Brain microvascular endothelial cell (primary cell): ENCODE measurements around the gene NUDT21.

ENCODE experiments used
- DNase-seq: peaks from one replicate; pipeline ENCODE4 v3.0.0-alpha.2; 2020
- H3K27ac ChIP-seq: fragments of 250-450 bp; sonication (Bioruptor Pico); 2 replicates; pipeline ENCODE4 v1.5.1; 2020; ENCODE audit warnings: mild to moderate bottlenecking, moderate library complexity
- H3K27me3 ChIP-seq: fragments of 250-450 bp; sonication (Bioruptor Pico); replicated peaks from 2 replicates; pipeline ENCODE4 v1.5.1; 2020; ENCODE audit warnings: mild to moderate bottlenecking
- H3K36me3 ChIP-seq: fragments of 250-450 bp; sonication (Bioruptor Pico); replicated peaks from 2 replicates; pipeline ENCODE4 v1.5.1; 2020; ENCODE audit warnings: mild to moderate bottlenecking
- H3K4me3 ChIP-seq: 2 replicates; pipeline ENCODE4 v1.5.1; 2011; ENCODE audit warnings: low read depth, mild to moderate bottlenecking, control low read depth, low read length, moderate library complexity
- in situ Hi-C: cut with HindIII; loops from 2 replicates; pipeline ENCODE4 v1.10.0; 2017; ENCODE audit warnings: low sequenced_read_pairs, low pct_ligation_motif_present
- TF ChIP-seq, protein P1 (sequence below): IDR thresholded peaks from 2 replicates; pipeline ENCODE4 v1.5.1; 2011; ENCODE audit warnings: low read depth, mild to moderate bottlenecking, moderate library complexity, low read length, control low read depth, inconsistent platforms; ENCODE audit errors: missing control alignments

NUDT21 gene

DNA sequence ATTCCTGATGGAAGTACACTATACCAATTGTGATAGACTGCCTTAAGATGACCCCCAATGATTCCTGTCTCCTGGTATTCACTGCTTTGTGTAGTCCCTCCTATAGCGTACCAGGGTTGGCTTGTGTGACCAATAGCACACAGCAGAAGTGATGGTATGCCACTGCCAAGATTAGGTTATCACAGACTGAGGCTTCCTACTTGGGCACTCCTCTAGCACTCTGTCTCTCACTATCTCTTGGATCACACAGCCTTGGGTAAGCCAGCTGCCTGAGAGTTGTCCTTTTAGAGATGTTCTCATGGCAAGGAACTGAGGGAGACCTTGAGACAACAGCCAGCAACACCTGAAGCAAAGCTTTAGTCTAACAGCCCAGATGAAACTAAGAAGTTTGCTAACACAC, 13.1 kb downstream of the NUDT21 start:
- in situ Hi-C loops = no loop called here
- no peak for DNase-seq
- Histone ChIP-seq H3K36me3 (peaks cover 33% of the 10 kb centered on the region), H3K27ac (no peak overlapping the region), H3K27me3 (no peaks in the 10 kb centered on the region), H3K4me3 (no peak overlapping the region)
- TF ChIP-seq, protein P1, sequence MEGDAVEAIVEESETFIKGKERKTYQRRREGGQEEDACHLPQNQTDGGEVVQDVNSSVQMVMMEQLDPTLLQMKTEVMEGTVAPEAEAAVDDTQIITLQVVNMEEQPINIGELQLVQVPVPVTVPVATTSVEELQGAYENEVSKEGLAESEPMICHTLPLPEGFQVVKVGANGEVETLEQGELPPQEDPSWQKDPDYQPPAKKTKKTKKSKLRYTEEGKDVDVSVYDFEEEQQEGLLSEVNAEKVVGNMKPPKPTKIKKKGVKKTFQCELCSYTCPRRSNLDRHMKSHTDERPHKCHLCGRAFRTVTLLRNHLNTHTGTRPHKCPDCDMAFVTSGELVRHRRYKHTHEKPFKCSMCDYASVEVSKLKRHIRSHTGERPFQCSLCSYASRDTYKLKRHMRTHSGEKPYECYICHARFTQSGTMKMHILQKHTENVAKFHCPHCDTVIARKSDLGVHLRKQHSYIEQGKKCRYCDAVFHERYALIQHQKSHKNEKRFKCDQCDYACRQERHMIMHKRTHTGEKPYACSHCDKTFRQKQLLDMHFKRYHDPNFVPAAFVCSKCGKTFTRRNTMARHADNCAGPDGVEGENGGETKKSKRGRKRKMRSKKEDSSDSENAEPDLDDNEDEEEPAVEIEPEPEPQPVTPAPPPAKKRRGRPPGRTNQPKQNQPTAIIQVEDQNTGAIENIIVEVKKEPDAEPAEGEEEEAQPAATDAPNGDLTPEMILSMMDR = no peak

DNA sequence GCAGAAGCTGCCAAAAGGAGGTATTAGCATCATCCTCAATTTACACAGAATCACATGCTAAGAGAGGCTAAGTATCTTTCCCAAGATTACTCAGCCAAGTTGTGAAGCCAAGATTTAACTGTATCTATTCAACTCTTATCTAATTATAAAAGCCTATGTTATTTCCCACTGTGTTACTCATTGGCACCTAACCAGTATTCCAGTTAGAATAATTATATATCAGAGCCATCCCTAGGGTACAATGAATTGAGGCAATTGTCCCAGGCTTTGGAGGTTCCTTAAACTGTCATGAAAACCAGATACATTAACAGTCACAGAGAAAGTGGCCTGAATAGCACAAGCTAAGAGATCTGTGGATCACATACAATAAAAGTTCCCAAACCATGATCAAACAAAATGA, 14.9 kb downstream of the NUDT21 start:
- Histone ChIP-seq H3K4me3 (no peak overlapping the region), H3K27ac (no peak overlapping the region), H3K27me3 (no peaks in the 10 kb centered on the region), H3K36me3 (peaks cover 34% of the 10 kb centered on the region)
- no peak for DNase-seq
- TF ChIP-seq, protein P1 = no peak
- in situ Hi-C loops = no loop called here

DNA sequence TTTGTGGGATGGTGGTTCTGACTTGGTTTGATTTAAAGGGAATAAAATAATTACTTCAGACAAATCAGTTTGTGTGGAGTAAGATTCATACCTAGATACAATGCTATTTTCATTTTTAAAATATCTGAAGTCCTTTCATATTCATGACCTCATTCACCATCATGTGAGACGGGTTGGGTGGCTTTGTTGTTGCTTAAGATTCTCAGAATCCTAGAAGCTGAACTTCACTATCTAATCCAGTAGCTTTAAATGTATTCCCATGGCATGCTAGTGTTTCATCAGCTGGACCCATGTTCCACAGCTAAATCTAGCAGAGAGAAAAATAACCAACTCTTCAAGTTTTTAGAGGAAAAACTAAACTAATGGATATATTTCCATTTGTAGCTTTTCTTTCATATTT, 23.0 kb downstream of the NUDT21 start:
- Histone ChIP-seq H3K4me3 (no peak overlapping the region), H3K27ac (no peak overlapping the region), H3K27me3 (no peaks in the 10 kb centered on the region), H3K36me3 (peaks cover 11% of the 10 kb centered on the region)
- in situ Hi-C loops = no loop called here
- no peak for DNase-seq
- TF ChIP-seq, protein P1 = no peak

DNA sequence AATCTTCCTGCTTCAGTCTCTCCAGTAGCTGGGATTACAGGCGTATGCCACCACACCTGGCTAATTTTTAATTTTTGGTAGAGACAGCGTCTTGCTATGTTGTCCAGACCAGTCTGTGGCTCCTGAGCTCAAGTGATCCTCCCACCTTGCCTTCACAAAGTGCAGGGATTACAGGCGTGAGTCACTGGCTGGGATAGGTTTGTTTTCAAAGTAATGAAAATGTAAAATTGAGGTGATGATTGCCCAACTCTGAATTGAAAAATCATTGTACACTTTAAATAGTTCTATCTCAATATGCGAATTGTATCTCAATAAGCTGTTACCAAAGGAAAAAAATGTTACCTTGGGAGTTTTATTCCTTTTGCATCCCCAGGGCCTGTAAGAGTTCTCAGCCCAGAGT, 24.5 kb downstream of the NUDT21 start:
- no peak for DNase-seq
- TF ChIP-seq, protein P1 = no peak
- Histone ChIP-seq H3K27ac (no peak overlapping the region), H3K4me3 (no peak overlapping the region), H3K27me3 (no peaks in the 10 kb centered on the region), H3K36me3 (peaks cover 7% of the 10 kb centered on the region)
- in situ Hi-C loops = no loop called here

DNA sequence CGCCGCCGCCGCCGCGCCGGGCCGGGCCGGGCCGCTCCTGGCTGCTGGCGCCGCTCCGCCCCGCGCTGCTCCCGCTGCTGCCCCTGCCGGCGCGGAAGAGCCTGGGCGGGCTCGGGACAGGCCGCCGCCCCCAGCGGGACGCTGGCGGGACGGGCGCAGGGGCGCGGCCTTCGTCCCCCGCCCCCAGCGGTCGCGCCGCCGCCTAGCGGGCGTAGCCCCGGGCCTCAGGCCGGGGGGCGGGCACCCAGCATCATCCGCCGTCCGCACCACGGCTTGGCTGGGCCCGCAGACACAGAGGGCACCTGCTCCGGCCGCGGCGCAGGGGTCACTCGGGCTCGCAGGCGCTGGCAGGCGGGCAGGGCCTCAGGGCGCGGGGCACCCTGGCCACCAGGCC, 25.7 kb downstream of the NUDT21 start, which contains the start of gene AMFR:
Gene AMFR, minus strand, starts transcription at position 107 of the 394 bp plus-strand sequence. CDS start 218 bp downstream, outside the sequence.
- Histone ChIP-seq H3K27me3 (no peaks in the 10 kb centered on the region), H3K4me3 (peak within 1 kb of the TSS; percentile 75), H3K27ac (peak within 1 kb of the TSS; percentile 52), H3K36me3 (no peaks in the 10 kb centered on the region)
- in situ Hi-C loops = no loop called here
- TF ChIP-seq, protein P1 = peak; percentile 32
- DNase-seq = no peak

DNA sequence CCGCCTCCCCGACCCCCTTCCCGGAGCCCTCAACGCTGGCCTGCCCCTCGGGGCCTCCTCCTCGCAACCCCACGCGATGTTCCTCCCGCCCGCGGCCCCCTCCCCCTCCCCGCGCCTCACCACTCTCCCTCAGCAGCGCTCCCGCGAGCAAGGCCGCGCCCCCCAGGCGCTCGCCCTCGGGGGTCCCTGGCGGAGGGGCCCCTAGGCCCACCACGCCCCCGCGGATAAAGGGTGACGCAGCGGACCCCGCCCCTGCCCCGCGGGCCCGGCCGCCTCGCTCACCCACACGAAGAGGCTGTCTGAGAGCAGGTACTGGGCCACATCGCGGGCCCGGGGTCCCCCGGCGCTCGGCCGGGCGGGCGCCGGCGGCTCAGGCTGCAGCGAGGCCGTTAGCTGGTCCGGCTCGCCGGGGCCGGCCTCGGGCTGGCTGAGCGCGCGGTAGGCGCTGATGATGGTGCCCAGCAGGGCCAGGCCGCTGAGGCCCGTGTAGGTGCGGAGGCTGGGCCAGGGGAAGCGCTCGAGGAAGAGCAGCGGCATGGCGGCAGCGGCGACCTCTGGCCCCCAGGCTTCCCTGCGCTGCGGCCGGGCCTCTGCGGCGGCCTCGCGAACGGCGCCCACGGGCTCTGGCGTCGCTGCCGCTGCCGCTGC, 26.2 kb downstream of the NUDT21 start:
- in situ Hi-C loops = no loop called here

More for the DNA sequence above, 26.2 kb downstream of the NUDT21 start:
- DNase-seq = no peak
- H3K4me3 ChIP-seq = peak overlapping the region; percentile 75
- peak overlapping the region; percentile 52 for H3K27ac ChIP-seq
- TF ChIP-seq, protein P1 = no peak
- no peaks in the 10 kb centered on the region for H3K27me3 ChIP-seq
- no peaks in the 10 kb centered on the region for H3K36me3 ChIP-seq
